Esophagus muscularis mucosa (tissue), 4 donors: ENCODE data around the gene KRT5.

Source experiments
- EP300 ChIP-seq: sonication (generic); formaldehyde crosslinking; IDR thresholded peaks from one replicate; pipeline ENCODE4 v1.6.1; 2017; ENCODE audit warnings: antibody characterized with exemption
- POLR2A ChIP-seq: fragments of 450-650 bp; IDR thresholded peaks from one replicate; pipeline ENCODE4 v1.6.1; 2017; ENCODE audit warnings: antibody characterized with exemption, moderate library complexity, mild to moderate bottlenecking, low read depth
- POLR2AphosphoS5 ChIP-seq, 2 donors: sonication (generic); formaldehyde crosslinking; IDR thresholded peaks; one replicate each; pipeline ENCODE4 v1.6.1; 2017; ENCODE audit warnings: antibody characterized with exemption in 2 of 2
- TF ChIP-seq, protein P1 (sequence below), 3 experiments: fragments of 200-600 bp in 2 of 3; fragments of 450-650 bp in 1 of 3; sonication (generic) in 2 of 3; IDR thresholded peaks; one replicate each; pipeline ENCODE4 v1.5.1; 2017 to 2019; ENCODE audit warnings: antibody characterized with exemption in 3 of 3, mild to moderate bottlenecking in 2 of 3, moderate library complexity in 1 of 3

DNA sequence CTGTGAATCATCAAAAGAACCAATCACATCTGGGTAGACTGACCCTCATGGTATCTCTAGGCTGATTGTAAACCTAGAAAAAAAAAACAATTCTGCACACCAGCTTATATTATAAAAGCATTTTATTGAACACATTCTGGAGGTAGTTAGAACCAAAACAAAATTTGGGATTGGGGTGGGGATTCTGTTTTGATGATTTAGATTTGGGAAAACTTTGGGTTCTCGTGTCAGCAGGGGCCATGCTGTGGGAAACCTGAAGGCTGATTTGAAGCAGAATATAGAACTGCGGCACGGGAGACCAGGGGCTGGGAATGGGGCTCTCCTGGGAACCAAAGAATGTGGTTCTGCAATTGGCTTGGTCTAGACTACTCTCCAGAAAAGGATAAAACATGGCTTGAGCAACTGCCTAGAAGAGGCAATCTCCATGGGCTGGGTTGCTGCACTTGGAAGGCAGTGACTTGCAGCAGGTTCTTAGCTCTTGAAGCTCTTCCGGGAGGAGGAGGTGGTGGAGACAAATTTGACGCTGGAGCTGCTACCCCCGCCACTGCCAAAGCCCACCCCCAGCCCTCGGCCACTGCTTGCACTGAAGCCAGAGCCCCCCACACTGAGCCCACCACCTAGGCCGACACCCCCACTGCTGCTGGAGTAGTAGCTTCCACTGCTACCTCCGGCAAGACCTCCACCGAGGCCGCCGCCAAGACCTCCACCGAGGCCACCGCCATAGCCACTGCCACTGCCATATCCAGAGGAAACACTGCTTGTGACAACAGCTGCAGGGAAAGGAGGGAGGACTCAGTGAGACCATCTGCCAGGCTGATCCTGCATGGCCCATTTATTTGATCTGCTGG lies 5.5 kb downstream of the KRT5 start:
- TF ChIP-seq POLR2A: no peak
- TF ChIP-seq, protein P1, sequence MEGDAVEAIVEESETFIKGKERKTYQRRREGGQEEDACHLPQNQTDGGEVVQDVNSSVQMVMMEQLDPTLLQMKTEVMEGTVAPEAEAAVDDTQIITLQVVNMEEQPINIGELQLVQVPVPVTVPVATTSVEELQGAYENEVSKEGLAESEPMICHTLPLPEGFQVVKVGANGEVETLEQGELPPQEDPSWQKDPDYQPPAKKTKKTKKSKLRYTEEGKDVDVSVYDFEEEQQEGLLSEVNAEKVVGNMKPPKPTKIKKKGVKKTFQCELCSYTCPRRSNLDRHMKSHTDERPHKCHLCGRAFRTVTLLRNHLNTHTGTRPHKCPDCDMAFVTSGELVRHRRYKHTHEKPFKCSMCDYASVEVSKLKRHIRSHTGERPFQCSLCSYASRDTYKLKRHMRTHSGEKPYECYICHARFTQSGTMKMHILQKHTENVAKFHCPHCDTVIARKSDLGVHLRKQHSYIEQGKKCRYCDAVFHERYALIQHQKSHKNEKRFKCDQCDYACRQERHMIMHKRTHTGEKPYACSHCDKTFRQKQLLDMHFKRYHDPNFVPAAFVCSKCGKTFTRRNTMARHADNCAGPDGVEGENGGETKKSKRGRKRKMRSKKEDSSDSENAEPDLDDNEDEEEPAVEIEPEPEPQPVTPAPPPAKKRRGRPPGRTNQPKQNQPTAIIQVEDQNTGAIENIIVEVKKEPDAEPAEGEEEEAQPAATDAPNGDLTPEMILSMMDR (IDR thresholded peaks at IDR 0.05): no peak
- no peak for TF ChIP-seq EP300
- no peak for TF ChIP-seq POLR2AphosphoS5 (IDR thresholded peaks at IDR 0.05)
